ENCODE measurements around the gene SPAG17. TPM values are rescaled to one million over a fixed set of nuclear protein-coding genes. Genes with fewer than 3 reads are reported as not detected.

The SPAG17 gene
- total and polyA plus RNA-seq, 7 donors, result not detected

DNA sequence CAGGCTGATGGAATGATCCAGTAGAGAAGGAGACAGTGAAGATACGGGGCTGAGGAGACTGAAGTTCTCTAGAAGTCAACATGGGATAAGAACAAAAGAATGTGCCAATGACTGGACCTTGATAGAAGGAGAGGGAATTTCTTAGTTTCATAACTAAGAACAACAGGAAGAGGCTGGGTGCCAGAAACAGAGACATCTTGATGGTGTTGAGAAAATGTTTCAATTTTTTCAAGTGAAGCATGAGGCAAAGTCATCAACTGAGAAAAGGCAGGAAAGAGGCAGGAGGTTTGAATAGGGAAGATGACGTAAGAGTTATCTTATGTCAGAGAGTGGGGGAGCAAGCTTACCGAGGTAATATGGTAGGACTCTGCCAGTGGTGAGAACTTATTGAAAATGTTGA lies 80.1 kb downstream of the SPAG17 start:
- Histone ChIP-seq H3K9me3 (peaks cover 0 to 4% (median 0%) of the 10 kb centered on the region in 4 donors), H3K36me3 (no peaks in the 10 kb centered on the region), H3K27ac (no peak overlapping the region), H3K27me3 (no peaks in the 10 kb centered on the region), H3K4me3 (no peak overlapping the region), H3K4me1 (no peaks in the 10 kb centered on the region)
- intact Hi-C loops (cut with DNase I), result no loop called here
- no peak for DNase-seq
- TF ChIP-seq, protein P1, sequence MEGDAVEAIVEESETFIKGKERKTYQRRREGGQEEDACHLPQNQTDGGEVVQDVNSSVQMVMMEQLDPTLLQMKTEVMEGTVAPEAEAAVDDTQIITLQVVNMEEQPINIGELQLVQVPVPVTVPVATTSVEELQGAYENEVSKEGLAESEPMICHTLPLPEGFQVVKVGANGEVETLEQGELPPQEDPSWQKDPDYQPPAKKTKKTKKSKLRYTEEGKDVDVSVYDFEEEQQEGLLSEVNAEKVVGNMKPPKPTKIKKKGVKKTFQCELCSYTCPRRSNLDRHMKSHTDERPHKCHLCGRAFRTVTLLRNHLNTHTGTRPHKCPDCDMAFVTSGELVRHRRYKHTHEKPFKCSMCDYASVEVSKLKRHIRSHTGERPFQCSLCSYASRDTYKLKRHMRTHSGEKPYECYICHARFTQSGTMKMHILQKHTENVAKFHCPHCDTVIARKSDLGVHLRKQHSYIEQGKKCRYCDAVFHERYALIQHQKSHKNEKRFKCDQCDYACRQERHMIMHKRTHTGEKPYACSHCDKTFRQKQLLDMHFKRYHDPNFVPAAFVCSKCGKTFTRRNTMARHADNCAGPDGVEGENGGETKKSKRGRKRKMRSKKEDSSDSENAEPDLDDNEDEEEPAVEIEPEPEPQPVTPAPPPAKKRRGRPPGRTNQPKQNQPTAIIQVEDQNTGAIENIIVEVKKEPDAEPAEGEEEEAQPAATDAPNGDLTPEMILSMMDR (IDR thresholded peaks at IDR 0.05), result no peak
- TF ChIP-seq EP300 (IDR thresholded peaks at IDR 0.05) (no peak), POLR2AphosphoS5 (IDR thresholded peaks at IDR 0.05) (no peak), POLR2A (IDR thresholded peaks at IDR 0.05) (no peak)
- WGBS, 2 donors, result 90% methylated on average over 3 of the region's 3 CpGs

DNA sequence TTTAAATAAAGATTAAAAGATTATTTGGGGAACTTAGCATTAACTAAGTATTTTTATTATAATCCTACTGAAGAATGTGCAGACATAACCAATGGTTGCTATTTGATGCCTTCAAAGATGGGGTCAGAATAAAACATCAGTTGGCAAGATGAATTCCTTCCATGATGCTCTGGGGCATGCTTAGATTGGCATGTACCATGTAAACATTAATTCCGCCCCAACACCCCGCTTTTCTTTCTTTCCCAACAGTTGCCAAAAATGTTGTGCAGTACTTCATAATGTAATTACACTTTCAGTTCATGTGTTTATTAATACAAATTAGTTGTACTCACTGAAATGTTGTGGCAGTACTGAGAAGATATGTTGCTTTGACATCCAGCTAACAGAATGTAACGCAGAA lies 82.6 kb downstream of the SPAG17 start:
- TF ChIP-seq POLR2AphosphoS5 (IDR thresholded peaks at IDR 0.05), result no peak
- no peak for TF ChIP-seq EP300 (IDR thresholded peaks at IDR 0.05)
- TF ChIP-seq POLR2A (IDR thresholded peaks at IDR 0.05), result no peak
- TF ChIP-seq, protein P1 (IDR thresholded peaks at IDR 0.05), result no peak
- no peak overlapping the region for H3K4me3 ChIP-seq
- DNase-seq, result no peak
- WGBS, 2 donors, result 88 to 91% methylated on average over 3 of the region's 3 CpGs
- no peaks in the 10 kb centered on the region for H3K36me3 ChIP-seq
- no peaks in the 10 kb centered on the region for H3K27me3 ChIP-seq
- H3K9me3 ChIP-seq, result peaks cover 0 to 4% (median 0%) of the 10 kb centered on the region in 4 donors
- H3K27ac ChIP-seq, result no peak overlapping the region
- H3K4me1 ChIP-seq, result no peaks in the 10 kb centered on the region
- intact Hi-C loops (cut with DNase I), result no loop called here

DNA sequence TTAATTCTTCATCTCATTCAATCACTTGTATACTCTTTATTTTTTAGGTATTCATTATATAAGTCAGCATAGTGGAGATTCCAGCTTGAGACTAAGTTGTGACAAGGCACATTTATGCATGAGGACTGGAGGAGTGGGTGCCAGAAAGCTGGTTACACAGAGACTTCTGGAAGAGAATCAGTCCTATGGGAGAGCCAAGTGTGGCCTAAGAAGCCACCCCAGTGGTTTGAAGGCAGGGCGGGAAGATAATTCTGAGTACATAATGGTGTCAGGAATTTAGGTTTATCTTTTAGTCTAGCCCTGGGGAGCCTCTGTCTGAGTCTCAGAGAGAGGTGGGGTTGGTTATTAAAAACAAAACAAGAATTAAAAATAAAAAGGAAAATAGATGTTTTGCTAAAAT lies 83.0 kb downstream of the SPAG17 start:
- peaks cover 0 to 4% (median 0%) of the 10 kb centered on the region in 4 donors for H3K9me3 ChIP-seq
- H3K27me3 ChIP-seq, result no peaks in the 10 kb centered on the region
- intact Hi-C loops (cut with DNase I), result no loop called here
- TF ChIP-seq EP300 (IDR thresholded peaks at IDR 0.05) (no peak), POLR2AphosphoS5 (IDR thresholded peaks at IDR 0.05) (no peak), POLR2A (IDR thresholded peaks at IDR 0.05) (no peak)
- TF ChIP-seq, protein P1 (IDR thresholded peaks at IDR 0.05), result no peak
- no peak overlapping the region for H3K27ac ChIP-seq
- no peaks in the 10 kb centered on the region for H3K36me3 ChIP-seq
- DNase-seq, result no peak
- 92 to 94% methylated on average over 1 of the region's 1 CpG for WGBS, 2 donors
- H3K4me1 ChIP-seq, result no peaks in the 10 kb centered on the region
- H3K4me3 ChIP-seq, result no peak overlapping the region

DNA sequence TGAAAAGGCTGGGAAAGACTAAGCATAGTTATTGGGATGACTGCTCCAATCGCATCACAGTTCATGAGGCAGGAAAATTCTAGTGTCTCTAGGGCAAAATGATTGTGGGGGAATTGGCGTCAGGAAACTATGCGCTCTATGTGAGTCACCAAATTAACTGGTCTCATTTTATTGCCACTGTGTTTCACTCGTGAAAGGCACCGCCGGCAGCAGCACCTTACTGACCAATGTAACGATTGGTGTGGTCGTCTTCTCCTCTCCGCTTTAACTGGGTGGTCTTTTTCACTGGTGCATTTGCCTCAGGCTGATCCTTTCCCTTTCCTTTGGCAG lies 83.5 kb downstream of the SPAG17 start:
- no peak for DNase-seq
- no peak overlapping the region for H3K4me3 ChIP-seq
- H3K9me3 ChIP-seq, result peaks cover 0 to 4% (median 0%) of the 10 kb centered on the region in 4 donors
- no peaks in the 10 kb centered on the region for H3K4me1 ChIP-seq
- no peaks in the 10 kb centered on the region for H3K27me3 ChIP-seq
- TF ChIP-seq, protein P1 (IDR thresholded peaks at IDR 0.05), result no peak
- TF ChIP-seq POLR2AphosphoS5 (IDR thresholded peaks at IDR 0.05) (no peak), POLR2A (IDR thresholded peaks at IDR 0.05) (no peak), EP300 (IDR thresholded peaks at IDR 0.05) (no peak)
- H3K27ac ChIP-seq, result no peak overlapping the region
- no peaks in the 10 kb centered on the region for H3K36me3 ChIP-seq
- intact Hi-C loops (cut with DNase I), result no loop called here
- WGBS, 2 donors, result 19 to 64% methylated on average over 9 of the region's 9 CpGs

All from sigmoid colon (tissue), 7 donors.